Umbilical cord (tissue), 2 donors: ENCODE measurements around the gene CABP5. TPM values are rescaled to one million over a fixed set of nuclear protein-coding genes. Genes with fewer than 3 reads are reported as not detected.
"Not testable (repeated sequence)": the region's sequence is repeated elsewhere in the genome, so short reads cannot be mapped to it uniquely, and the experiment has no call there.

ENCODE experiments used
- DNase-seq: peaks from one replicate; pipeline ENCODE4 v3.0.0-alpha.2; 2015; ENCODE audit warnings: low spot score
- total RNA-seq: library from RNA; depleted of rRNA; stranded (reverse); fragments of >200 nt; gene quantifications from one replicate; pipeline ENCODE4 v1.2.3, GENCODE V29; 2014; ENCODE audit warnings: low replicate concordance; ENCODE audit not compliant: insufficient read depth

CABP5 gene
- total RNA-seq, result 11.8 TPM

DNA sequence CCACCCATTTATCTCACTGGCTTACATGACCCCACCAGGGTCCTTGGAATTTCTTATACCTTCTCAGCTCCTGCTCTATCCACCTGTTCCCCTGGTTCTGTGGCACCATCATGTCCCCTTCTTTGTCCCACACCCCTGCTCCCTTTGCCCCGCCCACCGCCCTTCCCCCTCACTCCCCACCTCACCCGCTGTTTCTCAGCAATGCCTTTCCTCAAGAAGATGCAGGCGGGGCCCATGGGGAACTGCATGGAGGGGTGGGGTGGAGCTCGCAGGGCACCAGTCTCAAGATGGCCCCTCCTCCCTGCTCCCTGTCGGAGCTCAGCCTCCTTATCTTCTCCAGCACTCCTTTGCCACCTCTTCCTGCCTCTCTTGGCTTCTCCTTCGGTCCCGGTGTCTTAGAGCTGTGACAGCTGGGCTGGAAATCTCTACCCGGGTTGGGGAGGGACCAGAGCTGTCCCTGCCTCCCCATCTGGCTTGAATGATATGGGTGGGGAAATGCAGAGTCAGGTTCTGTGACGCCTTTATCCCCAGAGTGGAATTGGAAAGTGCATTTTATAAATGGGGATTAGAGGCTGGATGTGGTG, at the start of gene CABP5:
TSS of gene CABP5 (minus strand) at position 405 of the 584 bp plus-strand sequence. CDS start at position 248, 157 bp downstream.
- DNase-seq, result no peak

DNA sequence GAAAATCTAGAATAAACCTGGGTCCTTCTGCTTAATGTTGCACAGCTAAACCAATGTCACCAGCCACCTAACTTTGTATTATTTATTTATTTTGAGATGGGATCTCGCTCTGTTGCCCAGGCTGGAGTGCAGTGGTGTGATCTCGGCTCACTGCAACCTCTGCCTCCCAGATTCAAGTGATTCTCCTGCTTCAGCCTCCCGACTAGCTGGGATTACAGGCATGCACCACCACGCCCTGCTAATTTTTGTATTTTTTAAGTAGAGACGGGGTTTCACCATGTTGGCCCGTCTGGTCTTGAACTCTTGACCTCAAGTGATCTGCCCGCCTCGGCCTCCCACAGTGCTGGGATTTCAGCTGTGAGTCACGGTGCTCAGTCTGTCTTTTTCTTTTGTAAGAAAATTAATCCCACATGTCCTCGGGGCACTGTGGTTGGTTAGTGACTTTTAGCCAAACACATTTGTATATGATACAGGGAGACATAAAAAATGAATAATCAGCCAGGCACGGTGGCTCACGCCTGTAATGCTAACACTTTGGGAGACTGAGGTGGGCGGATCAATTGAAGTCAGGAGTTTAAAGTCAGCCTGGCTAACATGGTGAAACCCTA, 47.3 kb upstream of the CABP5 start:
- not testable (repeated sequence) for DNase-seq

DNA sequence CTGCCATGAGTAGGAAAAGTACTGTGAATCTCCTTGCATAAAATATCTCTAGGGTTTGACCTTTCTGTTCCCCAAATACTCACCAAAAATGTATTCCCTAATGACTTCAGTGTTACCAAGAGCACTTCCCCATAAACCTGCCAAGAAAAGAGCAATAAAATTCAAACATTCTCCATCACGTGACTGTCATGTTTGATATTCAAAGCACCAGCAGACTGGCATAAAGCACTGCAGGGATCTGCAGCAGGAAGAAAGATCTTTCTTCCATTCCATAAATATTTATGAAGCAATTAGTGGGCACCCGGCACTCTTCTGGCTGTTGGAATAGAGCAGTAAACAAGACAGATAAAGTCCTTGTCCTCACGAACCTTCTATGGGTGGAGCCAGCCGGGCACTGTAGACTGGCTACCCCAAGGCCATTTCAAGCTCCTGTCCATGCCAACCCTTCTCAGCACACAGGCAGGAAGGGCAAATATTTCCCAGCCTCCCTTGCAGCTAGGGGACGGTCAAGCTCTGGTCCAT, 46.5 kb upstream of the CABP5 start:
- DNase-seq, result no peak

DNA sequence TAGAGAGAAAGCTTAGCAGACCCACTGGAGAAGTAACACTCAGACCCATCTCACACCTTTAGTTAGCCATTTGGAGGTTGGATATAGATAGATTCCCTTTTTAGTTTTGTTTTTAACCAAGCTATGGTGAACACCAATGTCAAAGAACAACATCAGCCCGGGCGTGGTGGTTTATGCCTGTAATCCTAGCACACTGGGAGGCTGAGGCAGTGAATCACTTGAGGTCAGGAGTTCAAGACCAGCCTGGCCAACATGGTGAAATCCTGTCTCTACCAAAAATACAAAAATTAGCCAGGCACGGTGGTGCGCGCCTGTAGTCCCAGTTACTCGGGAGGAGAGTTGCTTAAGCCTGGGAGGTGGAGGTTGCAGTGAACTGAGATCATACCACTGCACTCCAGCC, 45.1 kb upstream of the CABP5 start:
- not testable (repeated sequence) for DNase-seq

DNA sequence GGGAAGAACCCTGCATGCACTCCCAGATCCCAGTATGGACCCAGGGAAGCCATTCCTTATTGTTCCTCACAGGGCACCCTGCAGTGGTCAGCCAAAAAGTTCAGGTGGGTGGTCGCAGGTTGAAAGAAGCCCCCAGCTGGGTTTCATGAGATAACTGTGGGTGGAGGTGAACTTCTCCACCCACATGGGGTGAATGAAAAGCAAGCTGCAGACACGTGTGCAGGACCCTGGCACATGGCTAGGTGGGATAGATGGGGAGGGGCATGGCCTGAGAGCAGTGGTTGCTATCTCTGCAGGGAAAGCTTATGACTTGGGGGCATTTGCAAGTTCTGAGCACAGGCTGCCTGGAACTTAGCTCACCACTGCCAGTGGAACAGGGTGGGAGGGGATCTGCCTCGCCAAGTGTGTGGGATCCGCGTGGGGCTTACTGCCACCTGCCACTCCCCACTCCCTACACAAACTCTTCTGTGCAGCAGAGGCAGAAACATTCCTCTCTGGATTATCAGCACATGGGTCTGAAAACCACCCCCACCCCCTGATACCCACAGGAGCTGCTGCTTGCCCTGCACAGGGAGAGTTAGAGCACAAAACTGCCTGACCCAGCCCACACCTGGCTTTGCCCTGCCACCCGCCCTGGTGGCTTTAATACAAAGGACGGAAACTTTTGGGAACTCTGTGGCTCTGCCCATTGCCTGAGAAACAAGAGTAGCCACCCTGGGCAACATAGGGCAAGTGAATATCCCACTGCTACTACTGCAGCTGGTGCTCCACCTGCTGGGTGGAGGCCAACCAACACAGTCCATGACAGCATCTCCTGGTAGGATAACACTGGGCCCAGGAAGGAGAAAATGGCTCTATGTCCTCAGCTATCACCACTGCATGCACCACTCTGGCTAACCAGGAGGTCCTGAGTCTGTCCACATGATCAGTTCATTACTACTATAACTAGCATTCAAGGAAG, 42.3 kb upstream of the CABP5 start:
- no peak for DNase-seq

DNA sequence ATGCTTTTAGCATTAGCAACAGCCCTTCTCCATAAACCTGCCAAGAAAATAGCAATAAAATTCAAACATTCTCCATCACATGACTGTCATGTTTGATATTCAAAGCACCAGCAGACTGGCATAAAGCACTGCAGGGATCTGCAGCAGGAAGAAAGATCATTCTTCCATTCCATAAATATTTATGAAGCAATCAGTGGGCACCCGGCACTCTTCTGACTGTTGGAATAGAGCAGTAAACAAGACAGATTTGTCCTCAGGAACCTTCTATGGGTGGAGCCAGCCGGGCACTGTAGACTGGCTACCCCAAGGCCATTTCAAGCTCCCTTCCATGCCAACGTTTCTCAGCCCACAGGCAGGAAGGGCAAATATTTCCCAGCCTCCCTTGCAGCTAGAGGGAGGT, 41.2 kb upstream of the CABP5 start:
- DNase-seq, result no peak

DNA sequence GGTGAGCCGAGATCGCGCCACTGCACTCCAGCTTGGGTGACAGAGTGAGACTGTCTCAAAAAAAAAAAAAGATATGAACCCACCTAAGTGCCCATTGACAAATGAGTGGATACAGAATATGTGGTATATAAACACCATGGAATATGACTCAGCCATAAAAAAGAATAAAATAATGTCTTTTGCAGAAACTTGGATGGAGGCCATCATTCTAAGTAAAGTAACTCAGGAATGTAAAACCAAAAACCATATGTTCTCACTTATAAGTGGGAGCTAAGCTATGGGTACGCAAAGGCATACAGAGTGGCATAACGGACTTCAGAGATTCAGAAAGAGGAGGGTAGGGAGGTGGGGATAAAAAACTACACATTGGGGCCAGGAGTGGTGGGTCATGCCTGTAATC, 37.2 kb upstream of the CABP5 start:
- DNase-seq, result no peak

DNA sequence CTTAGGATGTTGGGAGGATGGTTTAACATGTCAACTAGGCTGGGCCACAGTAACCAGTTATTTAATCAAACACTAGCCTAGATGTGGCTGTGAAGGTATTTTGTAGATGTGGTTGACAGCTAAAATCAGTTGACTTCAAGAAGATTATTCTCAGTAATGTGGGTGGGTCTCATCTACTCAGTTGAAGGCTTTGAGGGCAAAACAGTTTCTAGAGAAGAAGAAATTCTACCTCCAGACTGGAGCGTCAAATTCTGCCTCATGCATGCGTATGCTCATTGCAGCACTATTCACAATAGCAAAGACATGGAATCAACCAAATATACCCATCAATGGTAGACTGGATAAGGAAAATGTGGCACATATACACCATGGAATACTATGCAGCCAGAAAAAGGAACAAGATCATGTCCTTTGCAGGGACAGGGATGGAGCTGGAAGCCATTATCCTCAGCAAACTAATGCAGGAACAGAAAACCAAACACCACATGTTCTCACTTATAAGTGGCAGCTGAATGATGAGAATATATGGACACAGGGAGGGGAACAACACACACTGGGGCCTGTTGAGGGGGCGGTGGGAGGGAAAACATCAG, 26.4 kb upstream of the CABP5 start:
- not testable (repeated sequence) for DNase-seq

DNA sequence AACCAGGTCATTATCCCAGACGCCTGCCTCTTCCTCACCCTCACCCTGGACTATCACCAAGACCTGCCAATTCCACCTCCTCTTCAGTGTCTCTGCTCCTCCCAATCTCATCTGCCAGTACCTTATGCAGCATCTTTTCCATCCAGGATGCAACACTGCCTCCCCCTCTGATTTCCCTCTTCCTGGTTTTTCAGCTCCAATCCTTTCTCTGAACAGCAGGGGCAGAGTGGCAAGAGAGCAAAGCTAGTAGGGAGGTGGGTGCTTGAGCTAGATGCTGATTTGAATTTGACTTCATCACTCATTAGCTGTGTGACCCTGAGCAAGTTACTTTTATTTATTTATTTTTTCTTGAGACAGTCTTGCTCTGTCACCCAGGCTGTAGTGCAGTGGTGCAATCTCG, 25.6 kb upstream of the CABP5 start:
- DNase-seq, result no peak

DNA sequence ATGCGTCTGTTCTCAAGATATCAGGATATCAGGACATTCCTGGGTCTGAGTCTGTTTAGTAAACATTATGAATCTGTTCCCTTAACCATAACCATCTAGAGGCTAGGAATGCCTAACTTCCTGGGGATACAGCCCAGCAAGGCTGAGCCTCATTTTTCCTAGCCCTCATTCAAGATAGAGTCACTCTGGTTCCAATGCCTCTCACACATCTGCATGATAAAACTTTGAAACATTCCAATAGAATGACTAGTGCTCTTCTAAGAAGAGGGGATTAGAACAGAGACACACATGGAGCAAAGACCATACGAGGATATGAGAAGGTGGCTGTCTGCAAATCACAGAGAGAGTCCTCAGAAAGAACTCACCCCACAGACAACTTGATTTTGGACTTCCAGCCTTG, 20.6 kb upstream of the CABP5 start:
- no peak for DNase-seq

DNA sequence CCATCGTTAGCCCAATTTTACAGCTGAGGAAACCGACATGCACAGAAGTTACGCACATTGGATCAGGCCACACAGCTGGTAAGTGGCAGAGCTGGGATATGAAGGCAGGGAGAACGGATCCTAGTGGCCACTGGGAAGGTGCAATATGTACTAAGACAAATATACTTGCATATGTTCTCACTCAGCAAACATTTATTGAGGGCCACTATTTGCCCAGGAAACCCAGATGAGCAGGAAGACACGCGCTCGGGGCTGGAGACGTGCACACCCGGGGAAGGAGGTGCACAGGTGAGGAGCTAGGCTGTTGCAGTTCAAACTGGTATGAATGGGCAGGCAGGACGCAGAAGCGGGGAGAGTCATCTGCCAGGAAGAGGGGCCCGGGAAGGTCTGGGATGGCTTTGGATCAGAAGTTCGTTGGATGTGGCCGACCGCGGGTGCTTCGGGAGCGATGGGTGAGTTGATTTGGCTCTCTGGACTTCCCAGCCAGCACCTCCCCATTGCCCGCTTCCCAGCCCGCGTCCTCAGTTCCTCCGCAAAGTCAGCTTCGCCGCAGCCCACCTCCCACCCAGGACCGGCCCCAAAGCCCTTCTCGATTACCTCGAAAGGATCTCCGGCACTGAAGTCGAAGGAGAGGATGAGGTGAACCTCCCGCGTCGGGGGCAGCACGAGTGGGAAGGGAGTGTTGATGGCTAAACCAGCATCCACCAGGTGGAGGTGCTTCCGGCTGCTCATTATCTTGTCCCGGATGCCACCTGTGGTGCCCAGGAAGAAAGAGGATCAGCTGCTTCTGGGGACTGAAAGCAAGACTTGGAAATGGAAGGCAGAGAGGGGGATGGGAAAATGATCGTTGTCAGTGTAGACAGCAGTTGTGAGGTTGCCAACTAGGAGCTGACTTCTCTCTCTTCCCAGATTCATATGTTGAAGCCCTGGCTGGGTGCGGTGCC, 17.8 kb upstream of the CABP5 start:
- no peak for DNase-seq

DNA sequence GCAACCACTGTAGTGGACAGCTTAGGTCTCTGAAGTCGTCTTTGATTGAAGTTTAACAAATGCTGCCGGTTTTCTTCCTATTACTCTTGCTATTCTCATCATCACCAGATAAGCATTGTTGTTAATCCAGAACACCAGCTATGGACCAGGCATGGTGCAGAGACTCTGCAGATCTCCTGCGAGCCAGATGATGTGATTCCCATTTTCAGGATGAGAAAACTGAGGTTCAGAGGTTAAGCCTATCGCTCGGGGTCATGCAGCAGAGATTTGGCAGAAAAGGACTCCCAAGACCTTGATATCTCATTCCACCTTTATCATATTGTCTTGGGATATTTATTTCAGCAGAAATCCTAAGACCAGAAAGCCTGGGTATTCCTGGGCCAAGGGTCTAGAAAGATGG, 16.5 kb upstream of the CABP5 start:
- no peak for DNase-seq

DNA sequence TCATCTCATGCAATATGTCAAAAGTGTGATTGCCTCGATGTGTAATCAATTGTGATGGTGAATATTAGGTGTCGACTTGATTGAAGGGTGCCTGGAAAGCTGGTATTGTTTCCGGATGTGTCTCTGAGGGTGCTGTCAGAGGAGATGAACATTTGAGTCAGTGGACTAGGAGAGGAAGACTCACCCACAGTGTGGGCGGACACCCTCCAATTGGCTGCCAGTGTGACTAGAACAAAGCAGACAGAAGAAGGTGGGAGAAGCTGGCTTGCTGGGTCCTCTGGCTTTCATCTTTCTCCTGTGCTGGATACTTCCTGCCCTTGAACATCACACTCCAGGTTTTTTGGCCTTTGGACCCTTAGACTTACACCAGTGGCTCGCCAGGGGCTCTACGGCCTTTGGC, 15.5 kb upstream of the CABP5 start:
- no peak for DNase-seq

DNA sequence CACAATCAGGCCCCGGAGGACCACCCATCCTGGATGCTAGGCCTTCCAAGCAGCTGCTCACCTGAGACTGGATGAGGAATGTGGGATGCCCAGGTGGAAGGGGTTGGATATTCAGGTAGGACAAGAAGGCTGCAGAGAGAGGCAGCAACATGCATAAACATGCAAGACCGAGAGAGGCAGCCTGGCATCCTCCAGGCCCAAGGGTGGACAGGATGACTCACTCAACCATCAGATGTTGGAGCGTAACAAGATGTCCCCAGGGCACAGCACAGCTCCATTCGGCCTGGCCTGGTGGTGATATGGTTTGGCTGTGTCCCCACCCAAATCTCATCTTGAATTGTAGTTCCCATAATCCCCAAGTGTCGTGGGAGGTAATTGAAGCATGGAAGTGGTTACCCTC, 10.0 kb upstream of the CABP5 start:
- no peak for DNase-seq

DNA sequence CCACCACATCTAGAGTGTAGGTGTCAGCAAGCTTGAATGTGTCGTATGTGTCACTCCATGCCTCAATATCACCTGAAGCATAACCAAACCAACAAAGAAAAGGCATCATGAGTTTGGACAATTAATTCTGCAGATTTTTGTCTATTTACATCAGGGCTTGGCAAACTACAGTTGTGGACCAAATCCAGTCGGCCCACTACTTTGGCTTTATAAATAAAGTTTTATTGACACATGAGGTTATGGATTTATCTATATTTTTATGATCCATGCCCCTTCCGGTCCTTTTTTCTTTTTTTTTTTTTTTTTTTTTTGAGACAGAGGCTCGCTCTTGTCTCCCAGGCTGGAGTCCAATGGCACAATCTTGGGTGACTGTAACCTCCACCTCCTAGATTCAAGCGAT, 9.2 kb upstream of the CABP5 start:
- no peak for DNase-seq

DNA sequence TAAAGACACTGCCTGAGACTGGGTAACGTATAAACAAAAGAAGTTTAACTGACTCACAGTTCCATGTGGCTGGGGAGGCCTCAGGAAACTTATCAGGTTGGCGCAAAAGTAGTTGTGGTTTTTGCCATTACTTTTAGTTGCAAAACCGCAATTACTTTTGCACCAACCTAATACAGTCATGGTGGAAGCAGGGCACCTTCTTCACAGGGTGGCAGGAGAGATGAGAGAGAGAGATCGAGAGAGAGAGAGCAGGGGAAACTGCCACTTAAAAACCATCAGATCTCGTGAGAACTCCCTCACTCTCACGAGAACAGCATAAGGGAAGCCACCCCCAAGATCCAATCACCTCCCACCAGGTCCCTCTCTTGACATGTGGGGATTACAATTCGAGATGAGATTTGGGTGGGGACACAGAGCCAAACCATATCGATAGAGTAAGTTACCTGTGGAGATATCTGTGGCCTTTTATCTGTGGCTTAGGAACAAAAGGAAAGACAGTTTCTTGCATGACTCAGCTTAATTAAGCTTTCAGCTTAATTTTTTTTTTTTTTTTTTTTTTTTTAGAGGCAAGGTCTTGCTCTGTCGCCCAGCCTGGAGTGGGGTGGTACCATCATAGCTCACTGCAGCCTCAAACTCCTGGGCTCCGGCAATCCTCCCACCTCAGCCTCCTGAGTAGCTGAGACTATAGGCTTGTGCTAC, 7.6 kb upstream of the CABP5 start:
- DNase-seq, result no peak

DNA sequence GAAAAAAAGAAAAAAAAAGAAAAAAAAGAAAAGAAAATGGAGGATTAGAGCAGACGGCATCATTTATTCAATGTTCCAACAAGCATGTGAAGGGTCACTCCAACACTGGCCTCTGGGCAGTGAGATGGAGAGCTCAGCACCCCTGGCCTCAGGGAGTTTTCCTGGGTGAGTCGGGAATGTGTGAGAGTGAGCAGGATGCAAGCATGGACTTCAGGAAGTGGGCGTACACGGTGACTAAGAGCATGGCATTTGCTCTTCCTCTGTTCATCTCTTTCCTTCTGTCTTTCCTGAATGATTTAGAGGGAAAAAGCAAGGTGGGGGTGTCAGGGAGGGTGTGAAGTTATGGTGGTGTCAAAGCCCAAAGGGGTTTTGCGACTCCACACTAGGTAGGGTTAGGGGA, 682 bp upstream of the CABP5 start:
- no peak for DNase-seq

DNA sequence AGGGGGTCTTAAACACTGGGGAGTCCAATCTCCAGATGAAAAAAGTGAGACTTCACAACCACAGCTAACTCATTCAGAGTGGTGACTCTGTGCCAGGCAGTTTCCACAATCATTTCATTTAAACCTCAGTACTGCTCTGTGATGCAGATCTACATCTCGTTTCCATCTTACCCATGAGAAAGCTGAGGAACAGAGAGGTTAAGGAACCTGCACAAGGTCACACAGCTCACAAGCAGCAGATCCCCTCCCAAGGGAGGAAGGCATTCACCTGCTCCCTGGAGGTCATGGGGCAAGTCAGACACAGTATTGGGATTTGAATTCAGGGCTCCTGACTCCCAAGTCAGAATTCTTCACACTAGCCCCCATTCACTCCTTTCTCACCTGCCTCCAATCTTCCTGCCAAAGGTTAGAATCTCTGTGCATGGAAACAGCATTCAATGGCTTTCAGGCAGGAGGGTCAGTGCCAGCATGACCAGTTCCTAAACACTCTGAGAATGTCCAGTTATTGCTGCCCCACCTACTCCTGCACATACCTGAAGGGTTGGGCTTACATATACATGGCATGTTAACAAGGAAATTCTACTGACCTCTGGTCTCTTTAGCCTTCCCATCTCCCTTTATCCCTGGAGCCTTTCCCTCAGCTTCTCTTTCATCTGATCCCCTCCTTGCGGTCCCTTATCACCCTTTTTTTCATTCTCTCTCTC, 1.9 kb downstream of the CABP5 start:
- no peak for DNase-seq

DNA sequence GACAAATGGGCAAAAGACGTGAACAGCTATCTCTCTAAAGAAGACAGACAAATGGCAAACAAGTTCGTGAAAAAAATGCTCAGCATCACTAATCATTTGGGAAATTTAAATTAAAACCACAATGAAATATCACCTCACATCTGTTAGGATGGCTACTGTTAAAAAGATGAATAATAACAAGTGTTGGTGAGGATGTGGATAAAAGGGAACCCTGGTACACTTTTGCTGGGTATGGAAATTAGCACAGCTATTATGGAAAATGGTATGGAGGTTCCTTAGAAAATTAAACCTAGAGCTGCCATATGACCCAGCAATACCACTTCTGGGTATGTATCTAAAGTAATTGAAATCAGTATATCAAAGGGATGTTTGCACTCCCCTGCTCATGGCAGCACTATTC, 7.1 kb downstream of the CABP5 start:
- no peak for DNase-seq

DNA sequence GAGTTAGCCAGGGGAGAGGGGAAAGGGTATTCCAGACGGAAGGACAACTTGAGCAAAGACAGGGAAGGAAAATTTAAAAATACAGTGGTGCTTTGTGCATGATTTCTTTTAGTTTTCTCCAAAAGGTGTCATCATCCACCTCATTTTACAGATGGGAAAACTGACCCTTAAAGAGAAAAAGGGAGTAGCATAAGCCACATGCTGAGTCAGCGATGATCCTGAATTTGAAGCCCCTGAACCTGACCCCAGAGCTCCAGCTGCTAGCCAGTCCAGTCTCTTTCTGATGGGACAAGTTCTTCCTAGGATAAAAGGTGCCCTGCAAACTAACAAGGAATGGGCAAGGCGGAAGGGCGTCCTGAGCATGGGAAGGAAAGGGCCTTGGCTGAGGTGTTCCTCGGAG, 10.3 kb downstream of the CABP5 start:
- DNase-seq, result no peak
